ENCODE data around the gene BFSP1. TPM values are rescaled to one million over a fixed set of nuclear protein-coding genes. Genes with fewer than 3 reads are reported as not detected.
A peak's percentile ranks its signal among the peaks of the same experiment; 100 is the strongest.

The BFSP1 gene
- total RNA-seq, 6 donors from 2014 or later: 0.97 to 5.2 (median 2.9) TPM; not detected in 1

DNA sequence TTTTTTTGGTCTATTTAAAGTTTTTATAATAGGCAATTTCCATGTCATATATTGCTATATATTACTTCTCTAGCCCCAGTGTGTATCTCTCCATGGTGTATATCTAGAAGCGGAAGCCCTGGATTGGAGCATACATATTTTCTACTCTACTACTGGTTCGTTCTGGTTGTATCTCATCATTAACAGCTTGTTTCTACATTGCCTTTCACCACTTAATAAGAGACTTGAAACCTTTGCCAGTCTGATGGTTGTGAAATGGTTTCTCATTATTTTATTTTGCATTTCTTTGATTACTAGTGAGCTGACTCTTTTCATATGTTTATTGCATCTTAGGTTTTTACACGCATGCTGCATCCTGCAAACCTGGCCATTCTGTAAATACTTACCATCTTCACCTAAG lies 42.3 kb upstream of the BFSP1 start:
- Histone ChIP-seq H3K27ac (peak overlapping the region in 2 of 4 donors; percentile 98 to 100), H3K36me3 (peaks cover 0 to 6% (median 0%) of the 10 kb centered on the region in 4 donors), H3K4me3 (peak overlapping the region in 1 of 4 donors; percentile 87), H3K27me3 (no peaks in the 10 kb centered on the region), H3K9me3 (no peaks in the 10 kb centered on the region), H3K4me1 (peaks cover 29 to 60% (median 39%) of the 10 kb centered on the region in 4 donors)
- ATAC-seq (ENCODE audit: low FRiP score in 2 of 2) (no peak), DNase-seq (no peak)
- TF ChIP-seq POLR2AphosphoS5 (IDR thresholded peaks at IDR 0.05): no peak
- TF ChIP-seq, protein P1, sequence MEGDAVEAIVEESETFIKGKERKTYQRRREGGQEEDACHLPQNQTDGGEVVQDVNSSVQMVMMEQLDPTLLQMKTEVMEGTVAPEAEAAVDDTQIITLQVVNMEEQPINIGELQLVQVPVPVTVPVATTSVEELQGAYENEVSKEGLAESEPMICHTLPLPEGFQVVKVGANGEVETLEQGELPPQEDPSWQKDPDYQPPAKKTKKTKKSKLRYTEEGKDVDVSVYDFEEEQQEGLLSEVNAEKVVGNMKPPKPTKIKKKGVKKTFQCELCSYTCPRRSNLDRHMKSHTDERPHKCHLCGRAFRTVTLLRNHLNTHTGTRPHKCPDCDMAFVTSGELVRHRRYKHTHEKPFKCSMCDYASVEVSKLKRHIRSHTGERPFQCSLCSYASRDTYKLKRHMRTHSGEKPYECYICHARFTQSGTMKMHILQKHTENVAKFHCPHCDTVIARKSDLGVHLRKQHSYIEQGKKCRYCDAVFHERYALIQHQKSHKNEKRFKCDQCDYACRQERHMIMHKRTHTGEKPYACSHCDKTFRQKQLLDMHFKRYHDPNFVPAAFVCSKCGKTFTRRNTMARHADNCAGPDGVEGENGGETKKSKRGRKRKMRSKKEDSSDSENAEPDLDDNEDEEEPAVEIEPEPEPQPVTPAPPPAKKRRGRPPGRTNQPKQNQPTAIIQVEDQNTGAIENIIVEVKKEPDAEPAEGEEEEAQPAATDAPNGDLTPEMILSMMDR (IDR thresholded peaks at IDR 0.05): no peak
- no peak for TF ChIP-seq EP300 (IDR thresholded peaks at IDR 0.05)
- TF ChIP-seq POLR2A (IDR thresholded peaks at IDR 0.05): no peak
- WGBS, 2 donors: 61 to 76% methylated on average over 3 of the region's 3 CpGs

DNA sequence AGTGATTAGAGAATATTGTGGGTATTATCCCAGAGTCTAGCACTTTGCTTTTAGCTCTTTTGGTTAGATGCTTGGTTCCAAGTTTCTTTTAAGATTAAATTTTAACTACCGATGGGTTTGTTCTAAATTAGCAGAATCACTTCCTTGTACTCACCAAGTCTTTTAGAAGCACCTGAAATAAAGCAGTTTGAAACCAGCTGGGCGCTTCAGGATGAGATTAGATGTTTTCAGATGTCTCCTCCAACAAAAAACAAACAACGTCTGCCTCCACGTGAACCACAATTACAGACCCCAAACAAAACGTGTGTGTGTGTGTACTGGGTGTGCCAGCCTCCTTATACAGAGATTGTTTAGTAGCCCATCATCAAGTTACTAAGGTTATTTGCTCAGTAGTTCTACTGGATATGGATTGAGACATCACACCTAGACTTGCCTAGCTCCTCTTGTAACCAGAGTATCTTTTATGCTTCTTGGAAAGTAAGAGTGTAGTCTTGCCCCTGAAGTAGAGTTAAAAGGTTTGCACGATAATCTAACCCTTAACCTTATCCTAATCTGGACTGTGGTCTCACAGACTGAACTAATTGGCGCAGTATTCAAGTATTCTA lies 41.0 kb upstream of the BFSP1 start:
- Histone ChIP-seq H3K4me1 (peaks cover 36 to 51% (median 43%) of the 10 kb centered on the region in 4 donors), H3K4me3 (peak overlapping the region in 3 of 4 donors; percentile 87 to 94 (median 90)), H3K27ac (peak overlapping the region; percentile 98 to 100 (median 98)), H3K36me3 (peaks cover 0 to 6% (median 0%) of the 10 kb centered on the region in 4 donors), H3K9me3 (no peaks in the 10 kb centered on the region), H3K27me3 (no peaks in the 10 kb centered on the region)
- ATAC-seq (ENCODE audit: low FRiP score in 2 of 2) (no peak), DNase-seq (no peak)
- WGBS, 2 donors: 44 to 48% methylated on average over 7 of the region's 7 CpGs
- TF ChIP-seq, protein P1 (IDR thresholded peaks at IDR 0.05): no peak
- TF ChIP-seq POLR2A (IDR thresholded peaks at IDR 0.05) (no peak), EP300 (IDR thresholded peaks at IDR 0.05) (peak in 1 of 4 donors; percentile 8), POLR2AphosphoS5 (IDR thresholded peaks at IDR 0.05) (no peak)

DNA sequence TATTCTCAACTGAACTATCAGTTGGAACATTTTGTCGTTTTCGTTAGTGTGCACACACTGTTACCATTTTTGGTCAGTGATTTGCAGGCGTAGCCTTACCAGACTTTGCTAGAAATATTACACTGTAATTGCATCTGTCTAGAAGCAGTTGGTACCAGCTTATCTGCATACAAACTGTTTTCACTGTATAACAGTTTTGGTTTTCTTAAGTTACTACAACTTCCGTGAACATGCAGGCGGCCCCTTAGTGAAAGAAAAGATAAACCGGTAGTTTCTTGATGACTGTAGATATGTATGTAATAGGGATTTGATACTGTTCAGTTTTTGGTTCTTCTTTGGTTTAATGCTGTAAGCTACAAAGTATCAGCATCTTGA lies 40.0 kb upstream of the BFSP1 start:
- 7 to 12% methylated on average over 6 of the region's 6 CpGs for WGBS, 2 donors
- DNase-seq: no peak
- peak overlapping the region; percentile 98 to 100 (median 98) for H3K27ac ChIP-seq
- TF ChIP-seq POLR2A (IDR thresholded peaks at IDR 0.05) (no peak), EP300 (IDR thresholded peaks at IDR 0.05) (no peak), POLR2AphosphoS5 (IDR thresholded peaks at IDR 0.05) (no peak)
- TF ChIP-seq, protein P1 (IDR thresholded peaks at IDR 0.05): no peak
- no peaks in the 10 kb centered on the region for H3K27me3 ChIP-seq
- H3K4me3 ChIP-seq: peak overlapping the region; percentile 87 to 98 (median 92)
- peaks cover 0 to 6% (median 0%) of the 10 kb centered on the region in 4 donors for H3K36me3 ChIP-seq
- ATAC-seq (ENCODE audit: low FRiP score in 2 of 2): no peak
- H3K4me1 ChIP-seq: peaks cover 26 to 44% (median 35%) of the 10 kb centered on the region in 4 donors
- no peaks in the 10 kb centered on the region for H3K9me3 ChIP-seq

DNA sequence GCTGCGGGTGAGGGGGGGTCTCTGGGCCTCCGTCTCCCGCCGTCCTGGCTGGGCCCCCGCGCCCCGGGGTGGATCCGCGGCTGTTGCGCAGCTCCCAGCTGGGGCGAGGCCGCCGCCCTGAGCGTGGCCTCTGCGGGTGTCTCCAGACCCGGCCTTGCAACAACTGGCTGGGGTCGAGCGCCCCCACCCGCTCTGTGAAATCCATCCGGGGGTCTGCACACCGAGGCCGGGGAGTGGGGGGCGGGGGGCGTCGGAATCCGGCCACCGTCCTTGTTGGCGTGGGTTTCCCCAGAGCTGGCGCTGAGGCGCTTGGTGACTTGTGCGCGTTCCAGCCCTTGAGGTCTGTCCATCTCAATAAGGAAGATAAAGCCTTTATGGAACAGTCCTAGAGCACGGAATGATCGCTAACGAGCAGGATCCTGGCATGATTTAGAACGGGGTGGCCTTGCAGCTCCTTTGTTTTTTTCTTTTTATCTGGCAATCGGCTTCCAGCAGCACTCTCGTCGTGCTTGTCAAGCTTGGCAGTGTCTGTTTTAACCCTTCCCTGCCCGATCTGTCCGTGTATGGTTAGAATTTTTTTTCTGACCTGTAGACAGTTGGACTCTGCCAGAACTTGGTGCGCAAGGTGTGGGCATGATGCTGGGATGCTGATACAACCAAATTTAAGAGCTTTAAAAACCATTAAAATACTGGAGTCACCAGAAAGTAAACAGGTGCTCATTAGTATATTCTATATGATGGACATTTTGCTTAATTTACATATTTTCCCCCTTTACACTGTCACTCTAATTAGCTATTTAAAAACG lies 39.4 kb upstream of the BFSP1 start:
- H3K4me3 ChIP-seq: peak overlapping the region; percentile 87 to 98 (median 92)
- 1% methylated on average over 11 to 43 of the region's 43 CpGs for WGBS, 2 donors
- H3K27me3 ChIP-seq: no peaks in the 10 kb centered on the region
- TF ChIP-seq POLR2A (IDR thresholded peaks at IDR 0.05): peak in 2 of 4 donors; percentile 11 to 12
- TF ChIP-seq EP300 (IDR thresholded peaks at IDR 0.05): no peak
- no peak for TF ChIP-seq POLR2AphosphoS5 (IDR thresholded peaks at IDR 0.05)
- TF ChIP-seq, protein P1 (IDR thresholded peaks at IDR 0.05): peak in 1 of 6 experiments; percentile 26
- DNase-seq (peak in 1 of 2 donors; percentile 53), ATAC-seq (ENCODE audit: low FRiP score in 2 of 2) (peak; percentile 13 to 53)
- peak overlapping the region; percentile 98 to 100 (median 98) for H3K27ac ChIP-seq
- H3K9me3 ChIP-seq: no peaks in the 10 kb centered on the region
- peaks cover 0 to 6% (median 0%) of the 10 kb centered on the region in 4 donors for H3K36me3 ChIP-seq
- peaks cover 20 to 41% (median 32%) of the 10 kb centered on the region in 4 donors for H3K4me1 ChIP-seq
